Psoas muscle (tissue), 8 donors: ENCODE measurements around the gene SIM2. TPM values are rescaled to one million over a fixed set of nuclear protein-coding genes. Genes with fewer than 3 reads are reported as not detected.

Experiments used
- ATAC-seq, 4 donors: fragments of 200-7000 bp; cut with Tn5 transposase; one replicate each; pipeline ENCODE4 v1.9.1; 2020; ENCODE audit warnings: moderate library complexity in 3 of 4, mild to moderate bottlenecking in 2 of 4
- DNase-seq, 2 donors: peaks; one replicate each; pipeline ENCODE4 v3.0.0-alpha.2; 2020
- H3K27ac ChIP-seq: fragments of 200-600 bp; one replicate; pipeline ENCODE4 v1.8.0; 2022
- H3K27me3 ChIP-seq, 3 donors: fragments of 200-600 bp in 1 of 3; one replicate each; pipeline versions ENCODE4 v1.6.1 to v1.8.0; 2013 to 2022; ENCODE audit warnings: low read length in 2 of 3, mild to moderate bottlenecking in 2 of 3, moderate library complexity in 1 of 3; ENCODE audit not compliant: insufficient read depth in 3 of 3
- H3K36me3 ChIP-seq, 2 donors: fragments of 200-600 bp in 1 of 2; one replicate each; pipeline versions ENCODE4 v1.6.1 to v1.8.0; 2013 to 2022; ENCODE audit warnings: low read depth in 1 of 2, mild to moderate bottlenecking in 1 of 2, moderate library complexity in 1 of 2; ENCODE audit not compliant: insufficient read depth in 1 of 2
- H3K4me1 ChIP-seq: fragments of 200-600 bp; one replicate; pipeline ENCODE4 v1.8.0; 2022
- H3K4me3 ChIP-seq: fragments of 200-600 bp; one replicate; pipeline ENCODE4 v1.8.0; 2022; ENCODE audit warnings: mild to moderate bottlenecking
- H3K9me3 ChIP-seq: fragments of 200-600 bp; one replicate; pipeline ENCODE4 v1.8.0; 2022
- WGBS, 3 donors: extraction: QIAGEN DNeasy Blood & Tissue Kit; methylation state at CpG; one replicate each; pipeline versions ENCODE4 v1.1.6 to v1.1.7; 2013; 5-methylcytosine and 5-hydroxymethylcytosine counted together
- intact Hi-C, 2 donors: fragments of 100-400 bp; cut with DNase I; formaldehyde crosslinking; loops; one replicate each; pipeline versions ENCODE4 v1.11.0 to v1.14.2; 2022
- polyA plus RNA-seq, 3 donors: library from polyadenylated mRNA; stranded (reverse); fragments of 200-250 nt; gene quantifications; one replicate each; pipeline ENCODE4 v1.2.3, GENCODE V29; 2013
- total RNA-seq, 4 donors: library from RNA; stranded (reverse); fragmentation: NEBNext Ultra II Directional in 2 of 4; extraction: Animal tissue kit (Norgen Biotek cat#: 25700) in 2 of 4; gene quantifications; one replicate each; pipeline versions ENCODE4 v1.2.1 to v1.2.4, GENCODE V29; 2021 to 2023
- TF ChIP-seq, protein P1 (sequence below): fragments of 200-600 bp; IDR thresholded peaks from one replicate; pipeline ENCODE4 v1.8.0; 2022; ENCODE audit warnings: antibody characterized with exemption
- donor health status: healthy with polysubstance abuse.
- donor health status: DM: no; HTN: no; CAD: no; lungs with moderate emphysema.
- donor health status: Bipolar disorder and iron deficiency.
- donor health status: healthy.
- donor health status: DM: yes; HTN: yes; CAD: no.
- donor health status: DM: no; HTN: no; CAD: no.
- donor health status: DM: no; HTN: no; CAD: no.
- donor health status: DM: yes; HTN: yes; CAD: no.

Gene SIM2
- total and polyA plus RNA-seq, 7 donors, result 0.06 to 3.0 (median 0.14) TPM

DNA sequence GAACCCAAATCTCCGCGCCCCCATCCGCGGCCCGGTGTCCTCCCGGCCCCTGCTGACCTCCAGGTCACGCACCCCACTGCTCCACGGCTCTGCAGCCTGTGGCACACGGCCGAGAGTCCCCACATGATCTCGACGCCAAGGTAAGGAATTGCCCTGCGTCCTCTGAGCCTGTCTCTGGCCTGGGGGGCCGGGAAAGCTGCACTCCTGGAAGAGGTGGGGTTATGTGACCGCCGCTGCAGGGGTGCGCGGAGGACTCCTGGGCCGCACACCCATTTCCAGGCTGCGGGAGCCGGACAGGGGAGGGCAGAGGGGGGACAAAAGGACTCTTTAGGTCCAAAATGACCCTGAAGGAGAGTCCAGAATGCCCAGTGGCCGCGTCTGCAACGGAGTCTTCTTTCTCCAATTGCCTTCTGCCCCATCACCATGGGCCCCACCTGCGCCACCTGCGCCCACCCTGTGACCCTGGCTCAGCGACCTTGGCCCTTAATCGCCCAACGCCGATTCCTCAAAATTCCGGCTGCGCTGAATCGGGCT, 997 bp upstream of the SIM2 start:
- no peak for ATAC-seq
- intact Hi-C loops, result loop anchor here in 1 of 2 donors (10.0 kb wide), 1 partner anchor 273 kb away; no protein-coding TSS in a partner anchor
- Histone ChIP-seq H3K4me1 (peaks cover 57% of the 10 kb centered on the region), H3K4me3 (peak overlapping the region; percentile 72), H3K36me3 (no peaks in the 10 kb centered on the region), H3K27me3 (peaks cover 0 to 100% (median 82%) of the 10 kb centered on the region in 3 donors), H3K27ac (no peak overlapping the region), H3K9me3 (no peaks in the 10 kb centered on the region)
- 11 to 16% (median 13%) methylated on average over 28 to 33 of the region's 33 CpGs for WGBS, 3 donors
- TF ChIP-seq, protein P1, sequence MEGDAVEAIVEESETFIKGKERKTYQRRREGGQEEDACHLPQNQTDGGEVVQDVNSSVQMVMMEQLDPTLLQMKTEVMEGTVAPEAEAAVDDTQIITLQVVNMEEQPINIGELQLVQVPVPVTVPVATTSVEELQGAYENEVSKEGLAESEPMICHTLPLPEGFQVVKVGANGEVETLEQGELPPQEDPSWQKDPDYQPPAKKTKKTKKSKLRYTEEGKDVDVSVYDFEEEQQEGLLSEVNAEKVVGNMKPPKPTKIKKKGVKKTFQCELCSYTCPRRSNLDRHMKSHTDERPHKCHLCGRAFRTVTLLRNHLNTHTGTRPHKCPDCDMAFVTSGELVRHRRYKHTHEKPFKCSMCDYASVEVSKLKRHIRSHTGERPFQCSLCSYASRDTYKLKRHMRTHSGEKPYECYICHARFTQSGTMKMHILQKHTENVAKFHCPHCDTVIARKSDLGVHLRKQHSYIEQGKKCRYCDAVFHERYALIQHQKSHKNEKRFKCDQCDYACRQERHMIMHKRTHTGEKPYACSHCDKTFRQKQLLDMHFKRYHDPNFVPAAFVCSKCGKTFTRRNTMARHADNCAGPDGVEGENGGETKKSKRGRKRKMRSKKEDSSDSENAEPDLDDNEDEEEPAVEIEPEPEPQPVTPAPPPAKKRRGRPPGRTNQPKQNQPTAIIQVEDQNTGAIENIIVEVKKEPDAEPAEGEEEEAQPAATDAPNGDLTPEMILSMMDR, result no peak
- no peak for DNase-seq

DNA sequence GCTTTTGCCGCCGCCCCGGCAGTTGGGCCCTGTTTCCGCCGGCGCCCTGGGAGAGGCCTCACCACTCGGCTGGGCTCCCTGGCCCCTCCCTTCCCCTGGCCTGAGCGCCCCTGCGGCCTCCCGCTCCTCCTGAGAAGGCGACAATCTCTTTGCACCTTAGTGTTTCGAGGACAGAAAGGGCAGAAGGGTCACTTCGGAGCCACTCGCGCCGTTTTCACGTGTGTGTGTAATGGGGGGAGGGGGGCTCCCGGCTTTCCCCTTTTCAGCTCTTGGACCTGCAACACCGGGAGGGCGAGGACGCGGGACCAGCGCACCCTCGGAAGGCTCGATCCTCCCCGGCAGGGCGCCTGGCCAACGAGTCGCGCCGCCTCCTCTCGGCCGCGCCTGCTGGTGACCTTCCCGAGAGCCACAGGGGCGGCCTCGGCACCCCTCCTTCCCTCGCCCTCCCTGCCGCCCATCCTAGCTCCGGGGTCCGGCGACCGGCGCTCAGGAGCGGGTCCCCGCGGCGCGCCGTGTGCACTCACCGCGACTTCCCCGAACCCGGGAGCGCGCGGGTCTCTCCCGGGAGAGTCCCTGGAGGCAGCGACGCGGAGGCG, 432 bp upstream of the SIM2 start:
- Histone ChIP-seq H3K36me3 (no peaks in the 10 kb centered on the region), H3K9me3 (no peaks in the 10 kb centered on the region), H3K27me3 (peaks cover 0 to 100% (median 81%) of the 10 kb centered on the region in 3 donors), H3K4me1 (peaks cover 51% of the 10 kb centered on the region), H3K27ac (no peak overlapping the region), H3K4me3 (peak overlapping the region; percentile 72)
- 0 to 1% (median 1%) methylated on average over 45 to 62 of the region's 62 CpGs for WGBS, 3 donors
- intact Hi-C loops, result loop anchor here in 1 of 2 donors (10.0 kb wide), 1 partner anchor 274 kb away; no protein-coding TSS in a partner anchor
- ATAC-seq, result peak; percentile 43 to 65 (median 46)
- peak in 1 of 2 donors; percentile 59 for DNase-seq
- TF ChIP-seq, protein P1, result no peak

DNA sequence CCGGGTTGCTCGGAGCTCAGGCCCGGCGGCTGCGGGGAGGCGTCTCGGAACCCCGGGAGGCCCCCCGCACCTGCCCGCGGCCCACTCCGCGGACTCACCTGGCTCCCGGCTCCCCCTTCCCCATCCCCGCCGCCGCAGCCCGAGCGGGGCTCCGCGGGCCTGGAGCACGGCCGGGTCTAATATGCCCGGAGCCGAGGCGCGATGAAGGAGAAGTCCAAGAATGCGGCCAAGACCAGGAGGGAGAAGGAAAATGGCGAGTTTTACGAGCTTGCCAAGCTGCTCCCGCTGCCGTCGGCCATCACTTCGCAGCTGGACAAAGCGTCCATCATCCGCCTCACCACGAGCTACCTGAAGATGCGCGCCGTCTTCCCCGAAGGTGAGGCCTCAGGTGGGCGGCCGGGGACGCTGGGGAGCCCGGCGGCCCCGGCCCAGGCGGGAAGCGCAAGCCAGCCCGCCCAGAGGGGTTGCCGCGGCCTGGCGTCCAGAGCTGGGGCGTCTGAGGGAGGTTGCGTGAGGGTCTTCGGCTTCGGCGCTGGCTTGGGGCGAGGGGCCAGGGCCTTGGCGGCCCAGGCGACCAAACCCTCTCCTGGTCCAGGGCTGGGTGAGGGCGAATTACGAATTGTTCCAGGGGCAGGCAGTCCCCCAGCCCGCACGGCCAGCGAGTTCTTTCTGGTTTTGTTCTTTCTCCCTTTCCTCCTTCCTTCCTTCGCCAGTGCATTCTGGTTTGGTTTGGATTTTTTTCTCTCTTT, 805 bp downstream of the SIM2 start:
- 6 to 10% (median 9%) methylated on average over 52 to 67 of the region's 67 CpGs for WGBS, 3 donors
- peaks cover 51% of the 10 kb centered on the region for H3K4me1 ChIP-seq
- no peak for ATAC-seq
- H3K27ac ChIP-seq, result no peak overlapping the region
- intact Hi-C loops, result loop anchor here in 1 of 2 donors (10.0 kb wide), 1 partner anchor 275 kb away; no protein-coding TSS in a partner anchor
- peak overlapping the region; percentile 72 for H3K4me3 ChIP-seq
- peaks cover 3 to 100% (median 83%) of the 10 kb centered on the region in 3 donors for H3K27me3 ChIP-seq
- TF ChIP-seq, protein P1, result no peak
- no peak for DNase-seq
- no peaks in the 10 kb centered on the region for H3K36me3 ChIP-seq
- H3K9me3 ChIP-seq, result no peaks in the 10 kb centered on the region

DNA sequence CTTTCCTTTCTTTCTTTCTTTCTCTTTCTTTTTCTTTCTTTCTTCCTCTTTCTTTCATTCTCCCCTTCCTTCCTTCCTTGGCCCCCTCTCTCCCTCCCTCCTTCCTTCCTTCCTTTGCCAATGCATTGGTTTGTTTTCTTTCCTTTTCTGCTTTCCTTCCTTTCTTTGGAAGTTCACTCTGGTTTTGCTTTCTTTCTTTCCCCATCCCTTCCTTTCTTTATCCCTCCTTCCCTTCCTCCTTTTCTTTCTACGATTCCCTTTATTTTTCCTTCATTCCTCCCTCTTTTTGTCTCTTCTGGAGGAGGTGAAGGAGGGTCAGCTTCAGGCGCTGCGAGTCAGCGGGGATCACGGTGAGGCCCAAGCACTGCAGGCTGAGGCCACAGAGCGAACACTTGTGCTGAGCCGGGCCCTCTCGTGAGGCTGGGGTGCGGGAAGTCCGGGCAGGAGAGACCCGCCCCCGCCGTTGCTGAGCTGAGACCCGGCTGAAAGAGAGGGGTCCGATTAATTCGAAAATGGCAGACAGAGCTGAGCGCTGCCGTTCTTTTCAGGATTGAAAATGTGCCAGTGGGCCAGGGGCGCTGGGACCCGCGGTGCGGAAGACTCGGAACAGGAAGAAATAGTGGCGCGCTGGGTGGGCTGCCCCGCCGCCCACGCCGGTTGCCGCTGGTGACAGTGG, 1.5 kb downstream of the SIM2 start:
- DNase-seq (no peak), ATAC-seq (no peak)
- WGBS, 3 donors, result 14 to 26% (median 15%) methylated on average over 28 to 30 of the region's 30 CpGs
- Histone ChIP-seq H3K36me3 (no peaks in the 10 kb centered on the region), H3K27me3 (peaks cover 3 to 100% (median 84%) of the 10 kb centered on the region in 3 donors), H3K9me3 (no peaks in the 10 kb centered on the region), H3K27ac (no peak overlapping the region), H3K4me1 (peaks cover 54% of the 10 kb centered on the region), H3K4me3 (peak overlapping the region; percentile 72)
- intact Hi-C loops, result no loop called here
- TF ChIP-seq, protein P1, result no peak
